Endothelial cell of umbilical vein (primary cell): ENCODE measurements around the gene SLC23A2. TPM values are rescaled to one million over a fixed set of nuclear protein-coding genes. Genes with fewer than 3 reads are reported as not detected.

ENCODE experiments used
- BruUV-seq: library from RNA; stranded (reverse); fragments of 400-500 nt; replicated peaks from 2 replicates; lab custom pipeline; 2021; lab: Mats Ljungman, UMichigan
- CTCF ChIA-PET: fragments of 300-600, 350-600 bp; sonication (Branson Sonifier 250); formaldehyde crosslinking; loops from one replicate; lab custom pipeline; 2021; ENCODE audit warnings: antibody characterized with exemption, inconsistent platforms; lab: Charles Lee
- POLR2A ChIA-PET: fragments of 300-600, 350-600 bp; sonication (Branson Sonifier 250); formaldehyde crosslinking; loops from one replicate; lab custom pipeline; 2021; ENCODE audit warnings: antibody characterized with exemption, inconsistent platforms; lab: Charles Lee
- DNase-seq: peaks from one replicate; pipeline ENCODE4 v3.0.0-alpha.2; 2011; ENCODE audit warnings: low read depth, low spot score
- FAIRE-seq: peaks from 2 replicates; lab custom pipeline; 2011; peaks lifted over from hg19 to GRCh38; lab: Jason Lieb, UNC
- H2AFZ ChIP-seq: 2 replicates; pipeline ENCODE4 v1.6.0; 2012; ENCODE audit warnings: low read depth, low read length, control low read depth, inconsistent platforms
- H3K27ac ChIP-seq: 2 replicates; pipeline ENCODE4 v1.5.1; 2011; ENCODE audit warnings: low read depth, mild to moderate bottlenecking, control low read depth, low read length, moderate library complexity; ENCODE audit not compliant: insufficient read depth
- H3K27me3 ChIP-seq, 2 experiments: 2 replicates each; pipeline versions ENCODE4 v1.6.0 to v1.6.1; 2011; ENCODE audit warnings: low read length in 2 of 2, mixed read lengths in 1 of 2; ENCODE audit not compliant: control insufficient read depth in 2 of 2, insufficient read depth in 2 of 2
- H3K36me3 ChIP-seq, 2 experiments: 2 replicates in 1 of 2; 3 replicates in 1 of 2; pipeline ENCODE4 v1.5.1; 2011; ENCODE audit warnings: low read length in 2 of 2, mild to moderate bottlenecking in 1 of 2, moderate library complexity in 1 of 2; ENCODE audit not compliant: control insufficient read depth in 2 of 2, insufficient read depth in 2 of 2; ENCODE audit errors: extremely low read depth in 1 of 2
- H3K4me1 ChIP-seq: 3 replicates; pipeline ENCODE4 v1.5.1; 2011; ENCODE audit warnings: mild to moderate bottlenecking, low read length; ENCODE audit not compliant: control insufficient read depth, insufficient read depth; ENCODE audit errors: extremely low read depth
- H3K4me2 ChIP-seq: 2 replicates; pipeline ENCODE4 v1.6.1; 2011; ENCODE audit warnings: low read length, control low read depth, mixed read lengths; ENCODE audit not compliant: insufficient read depth
- H3K4me3 ChIP-seq, 3 experiments: fragments of 200-600 bp in 1 of 3; sonication (generic), shearing (Covaris generic) in 1 of 3; replicated peaks in 1 of 3; 2 replicates each; pipeline ENCODE4 v1.5.1; 2011 to 2016; ENCODE audit warnings: control low read depth in 3 of 3, low read length in 3 of 3, mild to moderate bottlenecking in 2 of 3, inconsistent platforms in 1 of 3, low read depth in 1 of 3, moderate library complexity in 1 of 3; ENCODE audit not compliant: insufficient read depth in 1 of 3
- H3K79me2 ChIP-seq: 2 replicates; pipeline ENCODE4 v1.6.0; 2012; ENCODE audit warnings: low read length, inconsistent platforms; ENCODE audit not compliant: control insufficient read depth, insufficient read depth
- H3K9ac ChIP-seq: replicated peaks from 2 replicates; pipeline ENCODE3; 2011; ENCODE audit warnings: low read length, control low read depth; ENCODE audit not compliant: insufficient read depth; ENCODE audit errors: extremely low read depth
- H3K9me1 ChIP-seq: replicated peaks from 3 replicates; pipeline ENCODE4 v1.6.0; 2011; ENCODE audit warnings: mild to moderate bottlenecking, low read length; ENCODE audit not compliant: control insufficient read depth, insufficient read depth; ENCODE audit errors: extremely low read depth
- H3K9me3 ChIP-seq: replicated peaks from 2 replicates; pipeline ENCODE4 v1.5.1; 2012; ENCODE audit warnings: low read length, inconsistent platforms; ENCODE audit not compliant: control insufficient read depth, insufficient read depth
- H4K20me1 ChIP-seq: replicated peaks from 2 replicates; pipeline ENCODE3; 2011; ENCODE audit warnings: mild to moderate bottlenecking, low read length; ENCODE audit not compliant: control insufficient read depth, insufficient read depth; ENCODE audit errors: extremely low read depth
- EZH2 ChIP-seq: IDR thresholded peaks from 2 replicates; pipeline ENCODE4 v1.6.1; 2012; ENCODE audit warnings: borderline replicate concordance, low read depth, mild to moderate bottlenecking, moderate library complexity, low read length, inconsistent platforms; ENCODE audit not compliant: severe bottlenecking
- FOS ChIP-seq: IDR thresholded peaks from 2 replicates; pipeline ENCODE4 v1.6.1; 2011; ENCODE audit warnings: mild to moderate bottlenecking, low read length, moderate library complexity, borderline replicate concordance; ENCODE audit not compliant: insufficient read depth
- GATA2 ChIP-seq: IDR thresholded peaks from 2 replicates; pipeline ENCODE4 v1.7.0; 2011; ENCODE audit warnings: low read depth, mild to moderate bottlenecking, moderate library complexity, mixed read lengths, low read length; ENCODE audit not compliant: insufficient read length, insufficient read depth
- JUN ChIP-seq: IDR thresholded peaks from 2 replicates; pipeline ENCODE4 v1.6.1; 2011; ENCODE audit warnings: borderline replicate concordance, low read depth; ENCODE audit not compliant: insufficient read length, insufficient read depth
- POLR2A ChIP-seq: IDR thresholded peaks from 2 replicates; pipeline ENCODE4 v1.6.1; 2012; ENCODE audit warnings: low read depth, mild to moderate bottlenecking, control low read depth, low read length
- POLR2AphosphoS5 ChIP-seq: IDR thresholded peaks from 2 replicates; pipeline ENCODE4 v1.6.1; 2012; ENCODE audit warnings: low read depth, mild to moderate bottlenecking, control low read depth, low read length, moderate library complexity; ENCODE audit not compliant: insufficient read depth
- dilution Hi-C: fragments of 300-500 bp; cut with MboI; formaldehyde crosslinking; loops from one replicate; pipeline ENCODE4 v1.15.0; 2019; ENCODE audit warnings: low sequenced_read_pairs; ENCODE audit not compliant: extremely low pct_ligation_motif_present
- intact Hi-C: fragments of 100-400 bp; cut with micrococcal nuclease; formaldehyde crosslinking; loops from one replicate; pipeline ENCODE4 v1.10.0; 2022
- polyA plus RNA-seq, 4 experiments: library from polyadenylated mRNA; depleted of rRNA in 3 of 4; stranded (reverse) in 3 of 4; unstranded in 1 of 4; fragments of >200 nt; gene quantifications; 2 replicates each; pipeline versions ENCODE4 v1.2.1 to v1.2.3, GENCODE V29; 2011 to 2012; ENCODE audit warnings: missing spikeins in 1 of 4
- total RNA-seq: library from RNA; stranded (reverse); gene quantifications from 2 replicates; pipeline ENCODE4 v1.2.3, GENCODE V29; 2021
- TF ChIP-seq, protein P1 (sequence below): IDR thresholded peaks from 2 replicates; pipeline ENCODE4 v1.6.1; 2011; ENCODE audit not compliant: insufficient read depth, insufficient read length

Gene SLC23A2
- total and polyA plus RNA-seq, 2 donors (not counting 3 experiments of a cell fraction or from before 2014, with no cell fraction given) = 24.4 to 24.5 TPM

DNA sequence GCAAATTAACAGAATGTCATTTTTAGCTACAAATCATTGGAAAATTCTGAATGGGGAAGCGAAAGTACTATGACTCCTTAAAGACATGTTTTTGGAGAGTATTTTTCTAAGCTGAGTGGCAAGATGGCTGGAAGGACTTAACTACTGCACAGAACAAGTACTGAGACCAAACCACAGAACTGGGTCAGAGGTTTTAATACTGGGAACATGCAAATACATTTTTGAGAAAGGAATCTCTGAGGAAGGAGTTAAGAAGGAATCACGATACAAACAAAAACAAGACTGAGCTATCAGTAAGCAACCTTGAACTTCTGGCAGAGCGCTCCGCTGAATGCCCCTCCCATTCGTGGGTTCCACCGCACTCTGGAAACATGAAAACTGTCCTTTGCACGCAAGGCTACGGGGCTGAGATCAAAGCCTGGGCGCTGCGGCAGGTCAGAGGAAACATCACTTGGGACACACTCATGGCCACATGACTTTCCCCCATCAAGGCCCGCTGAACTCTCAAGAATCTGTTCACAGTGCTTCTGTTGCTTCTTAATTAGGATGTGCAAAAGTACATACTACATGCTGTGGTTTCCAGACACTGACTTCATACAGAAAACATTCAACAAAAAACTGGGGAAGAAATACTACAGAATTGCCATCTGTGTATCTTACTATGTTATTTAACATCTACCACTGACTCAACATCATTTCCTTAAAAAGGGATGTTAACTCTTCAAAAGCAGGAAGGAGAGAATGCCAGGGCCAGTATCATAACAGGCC lies 27.8 kb downstream of the SLC23A2 start:
- H3K27ac ChIP-seq = peak overlapping the region; percentile 92
- peak; percentile 58 for TF ChIP-seq JUN
- peak; percentile 70 for TF ChIP-seq GATA2
- no peak for TF ChIP-seq POLR2A
- peak; percentile 78 for TF ChIP-seq FOS
- TF ChIP-seq, protein P1, sequence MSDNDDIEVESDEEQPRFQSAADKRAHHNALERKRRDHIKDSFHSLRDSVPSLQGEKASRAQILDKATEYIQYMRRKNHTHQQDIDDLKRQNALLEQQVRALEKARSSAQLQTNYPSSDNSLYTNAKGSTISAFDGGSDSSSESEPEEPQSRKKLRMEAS = peak; percentile 9
- no peak for TF ChIP-seq EZH2
- peak; percentile 42 for TF ChIP-seq POLR2AphosphoS5
- peaks cover 30% of the 10 kb centered on the region for H3K4me1 ChIP-seq
- ChIA-PET POLR2A (interaction anchor here (0.8 kb wide), 1 partner anchor 23 kb away, joined by 3 read pairs; no protein-coding TSS in a partner anchor), CTCF (interaction anchor here (1.0 to 2.1 kb wide), 7 partner anchors 15 to 193 kb away, joined by 3 to 9 read pairs (median 4); partner anchors contain the start of gene CDS2)
- no peaks in the 10 kb centered on the region for H3K36me3 ChIP-seq
- no peaks in the 10 kb centered on the region for H3K9me3 ChIP-seq
- H3K79me2 ChIP-seq = peaks cover 19% of the 10 kb centered on the region
- peak overlapping the region; percentile 17 to 69 (median 34) for H3K4me3 ChIP-seq
- DNase-seq (peak; percentile 95), FAIRE-seq (no peak)
- BruUV-seq = TSS peak; percentile 63
- peak overlapping the region; percentile 49 for H2AFZ ChIP-seq
- H3K9ac ChIP-seq = peak overlapping the region; percentile 87
- H3K27me3 ChIP-seq = no peaks in the 10 kb centered on the region
- H3K4me2 ChIP-seq = peak overlapping the region; percentile 98
- no peaks in the 10 kb centered on the region for H3K9me1 ChIP-seq
- intact Hi-C loops (loop anchor here (1.0 to 2.0 kb wide), 2 partner anchors 17 to 127 kb away; no protein-coding TSS in a partner anchor), dilution Hi-C loops (no loop called here)
- no peaks in the 10 kb centered on the region for H4K20me1 ChIP-seq
